Mesenteric fat pad (tissue), 1 donor: ENCODE data around the gene PAK1IP1. TPM values are rescaled to one million over a fixed set of nuclear protein-coding genes. Genes with fewer than 3 reads are reported as not detected.
"Not testable (repeated sequence)": the region's sequence is repeated elsewhere in the genome, so short reads cannot be mapped to it uniquely, and the experiment has no call there.

ENCODE experiments used
- DNase-seq: peaks from one replicate; pipeline ENCODE4 v3.0.0-alpha.2; 2020; ENCODE audit warnings: low spot score
- total RNA-seq: library from RNA; stranded (reverse); fragmentation: NEBNext Ultra II Directional; extraction: Animal tissue kit (Norgen Biotek cat#: 25700); gene quantifications from one replicate; pipeline ENCODE4 v1.2.1, GENCODE V29; 2021
- donor health status: DM: yes; HTN: yes; CAD: no.

PAK1IP1 gene
- total RNA-seq, 1 donor from 2014 or later = 17.3 TPM

DNA sequence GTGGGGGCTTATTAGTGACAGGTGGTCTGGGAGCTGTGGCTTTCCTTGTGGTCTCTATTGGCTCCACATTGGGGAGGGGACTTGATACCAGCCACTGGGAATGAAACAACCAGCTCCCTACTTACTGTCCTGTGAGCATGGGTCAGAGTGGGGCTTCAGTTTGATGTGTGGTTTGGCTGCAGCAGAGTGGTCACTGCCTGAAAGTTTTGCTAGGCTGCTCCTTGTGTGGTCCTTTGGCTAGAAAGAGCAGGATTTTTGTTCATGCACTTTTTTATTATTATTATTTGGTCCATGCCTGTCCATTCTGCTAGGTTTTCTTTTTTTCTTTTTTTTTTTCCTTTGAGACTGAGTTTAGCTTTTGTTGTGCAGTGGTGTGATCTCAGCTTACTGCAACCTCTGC lies 45.3 kb downstream of the PAK1IP1 start:
- no peak for DNase-seq

DNA sequence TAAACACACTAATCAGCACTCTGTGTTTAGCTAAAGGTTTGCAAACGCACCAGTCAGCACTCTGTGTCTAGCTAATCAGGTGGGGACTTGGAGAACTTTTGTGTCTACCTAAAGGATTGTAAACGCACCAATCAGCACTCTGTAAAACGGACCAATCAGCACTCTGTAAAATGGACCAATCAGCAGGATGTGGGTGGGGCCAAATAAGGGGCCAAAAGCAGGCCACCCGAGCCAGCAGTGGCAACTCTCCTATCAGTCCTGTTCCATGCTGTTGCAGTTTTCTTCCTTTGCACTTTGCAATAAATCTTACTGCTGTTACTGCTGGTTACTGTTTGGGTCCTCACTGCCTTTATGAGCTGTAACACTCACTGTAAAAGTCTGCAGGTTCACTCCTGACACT lies 46.9 kb downstream of the PAK1IP1 start:
- not testable (repeated sequence) for DNase-seq

DNA sequence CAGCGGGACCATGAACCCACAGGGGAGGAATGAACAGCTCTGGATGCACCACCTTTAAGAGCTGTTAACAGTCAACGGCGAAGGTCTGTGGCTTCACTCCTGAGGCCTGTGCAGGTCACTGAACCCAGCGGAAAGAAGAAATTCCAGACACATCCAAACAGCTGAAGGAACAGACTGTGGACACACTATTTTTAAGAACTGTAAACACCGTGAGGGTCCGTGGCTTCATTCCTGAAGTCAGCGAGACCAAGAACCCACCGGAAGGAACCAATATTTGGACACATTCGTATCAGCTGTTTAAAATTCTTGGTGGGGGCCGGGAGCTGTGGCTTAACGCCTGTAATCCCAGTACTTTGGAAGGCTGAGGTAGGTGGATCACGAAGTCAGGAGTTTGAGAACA lies 47.5 kb downstream of the PAK1IP1 start:
- no peak for DNase-seq

DNA sequence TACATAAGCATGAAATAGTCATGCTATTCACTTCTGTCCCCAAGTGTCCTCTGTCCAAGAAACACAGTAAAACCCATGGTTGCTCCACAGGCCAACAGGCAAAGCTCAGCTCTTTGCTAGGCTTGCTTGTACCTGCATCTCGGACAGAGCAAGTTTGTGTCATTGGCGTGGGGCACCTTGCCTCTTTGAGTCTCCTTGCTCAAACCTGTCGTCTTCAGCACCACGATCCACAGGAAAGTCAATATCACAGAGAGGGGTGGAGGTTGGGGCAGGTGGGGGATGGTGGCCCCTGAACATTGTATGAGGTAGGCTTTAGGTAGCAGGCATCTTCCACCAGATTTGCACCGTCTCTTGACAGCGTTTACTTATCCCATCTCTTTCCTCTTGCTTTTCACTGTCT lies 48.7 kb downstream of the PAK1IP1 start:
- no peak for DNase-seq

DNA sequence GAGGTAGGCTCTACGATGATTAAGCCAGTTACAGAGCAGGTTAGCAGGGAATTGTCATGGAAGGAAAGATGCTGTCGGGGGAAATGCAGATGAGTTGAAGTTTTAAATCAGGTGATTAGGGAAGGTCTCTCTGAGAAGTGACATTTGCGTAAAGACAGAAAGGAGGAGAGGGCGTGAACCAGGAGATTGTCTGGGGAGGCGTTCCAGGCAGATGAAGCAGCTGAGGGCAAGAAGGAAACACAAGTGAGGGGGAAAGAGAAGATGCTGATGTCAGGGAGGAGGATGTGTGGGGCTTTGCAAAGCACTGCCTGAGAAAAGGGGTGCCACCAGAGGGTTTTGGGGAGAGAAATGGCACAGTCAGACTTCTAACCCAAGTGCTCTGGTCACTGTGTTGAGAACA lies 50.3 kb downstream of the PAK1IP1 start:
- DNase-seq = no peak

DNA sequence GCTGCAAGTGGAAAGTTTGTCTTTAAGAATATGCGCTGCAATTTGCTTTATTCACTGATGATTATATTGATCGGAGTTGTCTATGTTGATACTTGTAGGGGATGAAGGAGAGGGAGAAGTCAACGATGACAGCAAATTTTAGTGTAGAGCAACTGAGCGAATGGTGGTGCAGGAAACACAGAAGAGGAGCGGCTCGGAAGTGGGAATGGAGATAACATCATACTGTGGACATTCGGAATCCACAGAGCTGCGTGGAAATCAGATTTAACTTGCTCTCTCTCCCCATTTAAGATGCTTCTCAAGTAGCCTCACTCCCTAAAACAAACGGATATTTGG lies 52.1 kb downstream of the PAK1IP1 start:
- DNase-seq = no peak

DNA sequence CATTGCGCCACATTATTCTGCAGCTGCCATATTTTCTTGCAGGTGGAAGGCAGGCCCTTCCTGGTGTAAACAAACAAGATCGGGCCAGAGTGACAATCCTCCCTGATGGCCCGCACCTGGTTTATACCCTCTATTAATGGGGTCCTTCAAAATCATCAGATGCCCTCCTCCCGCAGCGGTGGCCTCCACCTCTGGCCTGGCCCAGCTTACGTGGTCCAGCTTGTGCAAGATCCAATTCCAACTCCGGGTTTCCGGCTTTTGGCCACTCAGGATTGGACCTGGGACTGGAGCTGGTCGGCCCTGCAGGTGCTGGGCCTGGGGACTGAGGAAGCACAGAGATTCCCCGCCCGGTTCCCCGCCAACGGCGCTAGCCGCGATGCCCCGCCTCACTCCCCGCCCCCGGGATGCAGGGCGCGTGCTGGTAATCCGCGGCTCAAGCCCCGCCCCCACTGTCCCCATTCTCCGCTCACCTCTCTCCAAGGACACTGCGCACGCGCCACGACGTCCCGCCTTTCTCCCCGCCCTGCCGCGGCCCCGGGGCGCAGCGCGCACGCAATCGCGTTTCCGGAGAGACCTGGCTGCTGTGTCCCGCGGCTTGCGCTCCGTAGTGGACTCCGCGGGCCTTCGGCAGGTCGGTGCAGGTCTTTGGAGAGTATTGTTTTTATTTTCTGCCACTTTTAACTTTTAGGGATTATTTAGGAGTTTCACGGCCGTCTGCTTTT lies 52.6 kb downstream of the PAK1IP1 start, which contains the start of gene TMEM14B:
TMEM14B (plus strand) TSS at position 555 of the 722 bp plus-strand sequence. CDS start 1,441 bp downstream, outside the sequence.
- peak; percentile 100 for DNase-seq

DNA sequence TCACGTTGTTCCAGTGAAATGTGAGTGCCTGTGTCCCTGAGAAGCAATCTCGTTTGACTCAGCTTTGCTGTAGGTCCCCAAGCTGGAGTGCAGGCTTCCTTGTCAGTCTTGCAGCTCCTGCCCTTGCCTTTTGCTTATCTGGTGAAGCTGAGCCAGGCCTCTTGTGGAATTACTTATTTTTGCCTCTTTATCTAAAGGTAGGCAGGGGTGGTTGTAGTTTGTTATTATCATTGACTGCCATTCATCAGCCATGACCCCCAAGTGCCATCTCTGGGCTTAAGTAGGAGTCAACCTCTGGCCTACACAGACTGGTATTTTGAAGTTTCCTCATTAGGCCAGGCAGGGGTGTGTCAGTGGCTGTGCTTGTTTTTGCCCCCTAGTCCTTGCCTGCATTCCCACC lies 55.0 kb downstream of the PAK1IP1 start:
- DNase-seq = no peak

DNA sequence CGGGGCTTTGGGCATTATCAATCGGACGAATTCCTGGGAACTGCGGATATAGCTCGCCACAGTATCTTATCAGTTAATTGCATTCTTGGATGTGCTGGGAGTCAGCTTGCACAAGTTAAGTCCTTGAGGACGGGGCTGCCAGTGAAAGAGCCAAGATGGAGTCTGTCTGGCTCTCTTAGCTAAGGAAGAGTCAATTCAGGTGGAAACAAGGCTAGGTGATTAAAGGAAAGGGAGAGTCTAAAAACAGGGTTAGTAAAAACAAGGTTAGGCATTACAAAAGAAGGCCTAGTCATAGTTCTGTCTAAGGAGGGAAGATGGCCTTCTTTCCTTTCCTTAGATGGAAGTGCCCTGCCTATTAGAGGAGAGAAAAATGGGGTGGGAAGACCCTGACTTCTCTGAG lies 55.8 kb downstream of the PAK1IP1 start:
- DNase-seq = not testable (repeated sequence)

DNA sequence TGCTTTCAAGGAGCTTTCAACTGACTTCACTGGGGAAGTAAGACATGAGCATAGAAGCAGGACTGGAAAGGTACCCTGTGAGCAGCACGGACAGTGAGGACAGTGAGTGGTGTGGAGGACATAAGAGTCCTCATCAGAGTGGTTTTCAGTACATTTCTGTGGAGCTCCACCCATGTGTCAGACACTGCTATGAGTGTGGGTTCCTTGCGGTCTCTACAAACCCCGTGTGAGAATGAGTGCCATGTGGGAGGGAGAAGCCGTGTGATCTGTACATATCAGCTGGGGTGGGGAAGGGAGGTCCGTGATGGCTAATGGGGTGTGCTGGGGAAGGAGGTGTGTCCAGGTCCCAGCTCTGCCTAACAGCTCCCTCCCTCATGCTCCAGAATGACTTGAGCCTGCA lies 57.0 kb downstream of the PAK1IP1 start:
- DNase-seq = not testable (repeated sequence)

DNA sequence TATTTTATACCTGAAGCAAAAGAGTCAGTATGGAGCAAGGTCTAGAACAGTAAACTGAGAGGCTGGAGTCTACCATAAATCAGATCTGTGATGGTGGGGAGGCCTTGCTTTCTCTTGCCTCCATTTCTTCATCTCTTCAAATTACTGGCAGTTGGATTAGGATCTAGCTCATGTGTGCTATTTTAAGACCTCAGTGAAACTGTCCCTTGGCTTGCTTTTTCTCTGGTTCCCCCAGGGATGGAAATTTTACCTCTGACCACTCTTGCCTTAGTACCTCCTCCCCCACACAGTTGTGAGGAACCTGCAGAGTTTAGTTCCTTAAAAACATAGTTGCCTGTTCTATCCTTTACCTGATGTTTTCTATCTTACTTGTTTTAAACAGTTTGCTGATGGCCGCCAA lies 61.3 kb downstream of the PAK1IP1 start:
- no peak for DNase-seq

Other genes starting within 250 kb of the PAK1IP1 start
- 3.0 TPM for gene GCNT2, start 173.6 kb upstream of the PAK1IP1 start, total RNA-seq
- 1.1 TPM for gene C6orf52, start 356 bp upstream of the PAK1IP1 start, total RNA-seq
- 84.8 TPM for gene TMEM14C, start 28.1 kb downstream of the PAK1IP1 start, total RNA-seq
- gene TMEM14B, start 52.8 kb downstream of the PAK1IP1 start, total RNA-seq = 67.8 TPM
- gene MAK, start 143.6 kb downstream of the PAK1IP1 start, total RNA-seq = 0.71 TPM
- gene GCM2, start 187.1 kb downstream of the PAK1IP1 start, total RNA-seq = not detected
- gene SYCP2L, start 192.1 kb downstream of the PAK1IP1 start, total RNA-seq = 0.93 TPM